HCT116 (cell line): ENCODE data around the gene PCTP. TPM values are rescaled to one million over a fixed set of nuclear protein-coding genes. Genes with fewer than 3 reads are reported as not detected.
A peak's percentile ranks its signal among the peaks of the same experiment; 100 is the strongest.

ENCODE experiments used
- ATAC-seq: fragments of 200-7000 bp; cut with Tn5 transposase; 2 replicates; pipeline ENCODE4 v1.9.1; 2020; ENCODE audit warnings: mild to moderate bottlenecking, moderate library complexity
- BruUV-seq: library from RNA; stranded (reverse); fragments of 400-500 nt; replicated peaks from 2 replicates; lab custom pipeline; 2021; lab: Mats Ljungman, UMichigan
- CTCF ChIA-PET: fragments of 300-600 bp; sonication (Branson Sonifier 250); formaldehyde crosslinking; loops from one replicate; lab custom pipeline; 2021; ENCODE audit warnings: antibody characterized with exemption; lab: Charles Lee
- POLR2A ChIA-PET: fragments of 300-600, 350-600 bp; sonication (Branson Sonifier 250); formaldehyde crosslinking; loops from one replicate; lab custom pipeline; 2021; ENCODE audit warnings: antibody characterized with exemption; lab: Charles Lee
- RAD21 ChIA-PET, 2 experiments: fragments of 300-600 bp; sonication (Branson Sonifier 250); formaldehyde crosslinking; loops; one replicate each; lab custom pipeline; 2023; ENCODE audit warnings: low total read pairs in 2 of 2; ENCODE audit not compliant: uncharacterized antibody in 2 of 2, unreplicated experiment in 2 of 2, low non-redundant PET in 1 of 2; lab: Charles Lee
- DNase-seq: peaks from one replicate; pipeline ENCODE4 v3.0.0-alpha.2; 2010; ENCODE audit warnings: low read depth, low spot score
- H2AFZ ChIP-seq: fragments of 200-600 bp; shearing (Covaris generic), sonication (generic); 2 replicates; pipeline ENCODE4 v1.6.1; 2017; ENCODE audit warnings: low read depth, mixed run types, mixed read lengths, antibody characterized with exemption, low read length; ENCODE audit not compliant: poor library complexity, severe bottlenecking
- H3K27ac ChIP-seq: 2 replicates; pipeline ENCODE4 v1.5.1; 2012; ENCODE audit warnings: low read depth, low read length
- H3K27me3 ChIP-seq: fragments of 200-600 bp; sonication (generic); 2 replicates; pipeline ENCODE4 v1.6.1; 2016; ENCODE audit warnings: mixed run types, low read length, mixed read lengths; ENCODE audit not compliant: insufficient read depth
- H3K36me3 ChIP-seq, 2 experiments: fragments of 200-500 bp in 1 of 2; fragments of 200-600 bp in 1 of 2; sonication (Bioruptor generic) in 1 of 2; sonication (generic) in 1 of 2; 2 replicates each; pipeline versions ENCODE4 v1.5.1 to v1.6.1; 2014 to 2016; ENCODE audit warnings: low read length in 2 of 2, inconsistent platforms in 1 of 2, mixed read lengths in 1 of 2, mixed run types in 1 of 2; ENCODE audit not compliant: insufficient read depth in 2 of 2, control insufficient read depth in 1 of 2
- H3K4me1 ChIP-seq, 2 experiments: fragments of 200-600 bp in 1 of 2; sonication (generic) in 1 of 2; 2 replicates each; pipeline versions ENCODE4 v1.5.1 to v1.6.1; 2012 to 2017; ENCODE audit warnings: low read length in 2 of 2, inconsistent platforms in 1 of 2, mild to moderate bottlenecking in 1 of 2, mixed read lengths in 1 of 2, mixed run types in 1 of 2, moderate library complexity in 1 of 2; ENCODE audit not compliant: insufficient read depth in 2 of 2, control insufficient read depth in 1 of 2
- H3K4me2 ChIP-seq: fragments of 200-600 bp; sonication (generic); 2 replicates; pipeline ENCODE4 v1.6.1; 2017; ENCODE audit warnings: mixed run types, low read length, mixed read lengths
- H3K4me3 ChIP-seq, 2 experiments: fragments of 200-600 bp in 1 of 2; sonication (generic) in 1 of 2; replicated peaks in 1 of 2; 2 replicates each; pipeline ENCODE4 v1.5.1; 2011 to 2016; ENCODE audit warnings: low read length in 2 of 2, control low read depth in 1 of 2, low read depth in 1 of 2, mild to moderate bottlenecking in 1 of 2, mixed read lengths in 1 of 2, mixed run types in 1 of 2
- H3K79me2 ChIP-seq: fragments of 200-600 bp; sonication (generic); 2 replicates; pipeline ENCODE4 v1.6.1; 2017; ENCODE audit warnings: mild to moderate bottlenecking, mixed run types, low read length, moderate library complexity, mixed read lengths; ENCODE audit not compliant: insufficient read depth
- H3K9ac ChIP-seq: fragments of 200-600 bp; sonication (generic); 2 replicates; pipeline ENCODE4 v1.6.1; 2016; ENCODE audit warnings: low read length, mixed read lengths
- H3K9me2 ChIP-seq: fragments of 200-600 bp; sonication (generic), shearing (Covaris generic); 2 replicates; pipeline ENCODE4 v1.6.1; 2017; ENCODE audit warnings: mixed run types, mild to moderate bottlenecking, moderate library complexity; ENCODE audit not compliant: insufficient read depth
- H3K9me3 ChIP-seq, 2 experiments: fragments of 200-500 bp in 1 of 2; fragments of 200-600 bp in 1 of 2; sonication (Bioruptor generic) in 1 of 2; sonication (generic) in 1 of 2; 2 replicates each; pipeline ENCODE4 v1.6.1; 2014 to 2017; ENCODE audit warnings: low read length in 2 of 2, mixed read lengths in 2 of 2, inconsistent platforms in 1 of 2, low read depth in 1 of 2, mild to moderate bottlenecking in 1 of 2, mixed run types in 1 of 2, moderate library complexity in 1 of 2; ENCODE audit not compliant: control insufficient read depth in 1 of 2, insufficient read depth in 1 of 2
- H4K20me1 ChIP-seq: fragments of 200-600 bp; sonication (generic), shearing (Covaris generic); 2 replicates; pipeline ENCODE4 v1.6.1; 2017; ENCODE audit warnings: mixed run types, mild to moderate bottlenecking, moderate library complexity; ENCODE audit not compliant: insufficient read depth
- CEBPB ChIP-seq: IDR thresholded peaks from 2 replicates; pipeline ENCODE4 v1.6.1; 2012; ENCODE audit warnings: low read depth
- ELF1 ChIP-seq: IDR thresholded peaks from 2 replicates; pipeline ENCODE4 v1.6.1; 2012; ENCODE audit warnings: low read depth, borderline replicate concordance
- JUND ChIP-seq: IDR thresholded peaks from 2 replicates; pipeline ENCODE4 v1.6.1; 2012
- POLR2AphosphoS5 ChIP-seq: IDR thresholded peaks from 2 replicates; pipeline ENCODE4 v1.6.1; 2011; ENCODE audit warnings: mild to moderate bottlenecking, low read depth, low read length, moderate library complexity
- RAD21 ChIP-seq: IDR thresholded peaks from 2 replicates; pipeline ENCODE4 v1.6.1; 2012; ENCODE audit warnings: low read depth, mild to moderate bottlenecking
- intact Hi-C: fragments of 100-400 bp; cut with micrococcal nuclease; formaldehyde crosslinking; loops from 2 replicates; pipeline ENCODE4 v1.10.0; 2022
- total RNA-seq: library from RNA; stranded (reverse); gene quantifications from one replicate; pipeline ENCODE4 v1.2.1, GENCODE V29; 2021; ENCODE audit not compliant: unreplicated experiment
- TF ChIP-seq, protein P1 (sequence below), 3 experiments: fragments of 200-600 bp in 1 of 3; sonication (generic) in 1 of 3; IDR thresholded peaks in 2 of 3; conservative IDR thresholded peaks in 1 of 3; 2 replicates each; pipeline ENCODE4 v1.5.1; 2012 to 2017; ENCODE audit warnings: low read depth in 2 of 3, low read length in 2 of 3, antibody characterized with exemption in 1 of 3, borderline replicate concordance in 1 of 3, control low read depth in 1 of 3, mild to moderate bottlenecking in 1 of 3, mixed read lengths in 1 of 3, mixed run types in 1 of 3, moderate library complexity in 1 of 3; ENCODE audit not compliant: insufficient read depth in 1 of 3
- TF ChIP-seq, protein P2 (sequence below): IDR thresholded peaks from 2 replicates; pipeline ENCODE4 v1.6.1; 2011; ENCODE audit warnings: mild to moderate bottlenecking, low read length, moderate library complexity; ENCODE audit not compliant: insufficient replicate concordance; ENCODE audit errors: extremely low read depth

PCTP gene
- total RNA-seq, 1 experiment from 2014 or later: 16.3 TPM

GRCh38 chr17:55735731-55736405, 15.0 kb upstream of the PCTP start:
- intact Hi-C loops: no loop called here
- DNase-seq: peak; percentile 49
- Histone ChIP-seq H3K4me2 (no peak overlapping the region), H3K27me3 (peaks cover 20% of the 10 kb centered on the region; the same call in 1 of the 2 replicates), H3K4me3 (no peak overlapping the region), H2AFZ (peak overlapping the region; percentile 72), H3K4me1 (peaks cover 0 to 7% of the 10 kb centered on the region in 2 experiments; a peak in 1 of 4 replicates), H3K79me2 (no peaks in the 10 kb centered on the region), H3K27ac (no peak overlapping the region), H3K9me3 (no peaks in the 10 kb centered on the region), H4K20me1 (no peaks in the 10 kb centered on the region), H3K9me2 (no peaks in the 10 kb centered on the region), H3K36me3 (no peaks in the 10 kb centered on the region), H3K9ac (no peak overlapping the region)
- CTCF ChIA-PET: interaction anchor here (0.6 to 4.2 kb wide), 13 partner anchors 7 to 980 kb away, joined by 3 to 58 read pairs (median 4); partner anchors contain the start of genes PCTP and TMEM100
- RAD21 ChIA-PET: no interaction called here
- POLR2A ChIA-PET: interaction anchor here (1.1 to 2.0 kb wide), 2 partner anchors 15 kb away, joined by 3 to 8 read pairs; partner anchors contain the start of gene PCTP
- ATAC-seq: peak; percentile 86
- BruUV-seq: no TSS peak
- TF ChIP-seq ELF1: peak; percentile 34; the same call in 1 of the 2 replicates
- TF ChIP-seq, protein P1, sequence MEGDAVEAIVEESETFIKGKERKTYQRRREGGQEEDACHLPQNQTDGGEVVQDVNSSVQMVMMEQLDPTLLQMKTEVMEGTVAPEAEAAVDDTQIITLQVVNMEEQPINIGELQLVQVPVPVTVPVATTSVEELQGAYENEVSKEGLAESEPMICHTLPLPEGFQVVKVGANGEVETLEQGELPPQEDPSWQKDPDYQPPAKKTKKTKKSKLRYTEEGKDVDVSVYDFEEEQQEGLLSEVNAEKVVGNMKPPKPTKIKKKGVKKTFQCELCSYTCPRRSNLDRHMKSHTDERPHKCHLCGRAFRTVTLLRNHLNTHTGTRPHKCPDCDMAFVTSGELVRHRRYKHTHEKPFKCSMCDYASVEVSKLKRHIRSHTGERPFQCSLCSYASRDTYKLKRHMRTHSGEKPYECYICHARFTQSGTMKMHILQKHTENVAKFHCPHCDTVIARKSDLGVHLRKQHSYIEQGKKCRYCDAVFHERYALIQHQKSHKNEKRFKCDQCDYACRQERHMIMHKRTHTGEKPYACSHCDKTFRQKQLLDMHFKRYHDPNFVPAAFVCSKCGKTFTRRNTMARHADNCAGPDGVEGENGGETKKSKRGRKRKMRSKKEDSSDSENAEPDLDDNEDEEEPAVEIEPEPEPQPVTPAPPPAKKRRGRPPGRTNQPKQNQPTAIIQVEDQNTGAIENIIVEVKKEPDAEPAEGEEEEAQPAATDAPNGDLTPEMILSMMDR (IDR thresholded peaks at IDR 0.05 in 2 of 3, conservative IDR thresholded peaks at IDR 0.05 in 1 of 3; ENCODE audit: borderline replicate concordance in 1 of 3, insufficient read depth in 1 of 3, low read depth in 2 of 3, low read length in 2 of 3): peak; percentile 62 to 97 (median 80); a peak in 5 of 6 replicates
- no peak for TF ChIP-seq JUND
- TF ChIP-seq RAD21: peak; percentile 46

DNA sequence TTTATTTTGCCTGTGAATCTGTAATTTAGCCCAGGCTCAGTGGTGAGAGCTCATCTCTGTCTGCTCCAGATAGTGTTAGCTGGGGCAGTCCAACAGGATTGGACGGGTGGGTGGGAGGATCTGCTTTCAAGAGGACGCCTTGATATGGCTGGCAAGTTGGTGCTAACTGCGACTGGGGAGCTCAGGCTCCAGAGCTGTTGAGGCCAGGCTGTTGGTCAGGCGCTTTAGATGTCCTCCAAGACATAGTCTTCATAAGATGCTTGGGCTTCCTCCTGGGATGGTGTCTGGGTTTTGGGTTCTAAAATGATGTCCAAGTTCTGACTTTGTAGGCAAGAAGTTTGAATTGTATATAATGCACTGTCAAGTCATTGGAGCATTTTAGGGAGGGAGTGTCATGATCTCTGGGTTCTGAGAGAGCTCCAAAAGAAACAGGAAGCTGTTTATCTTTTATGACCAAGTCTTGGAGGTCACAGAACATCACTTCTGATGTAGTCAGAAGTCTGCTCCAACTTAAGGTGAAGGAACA, 12.8 kb upstream of the PCTP start:
- DNase-seq (no peak), ATAC-seq (no peak)
- Histone ChIP-seq H3K4me1 (peaks cover 5 to 12% of the 10 kb centered on the region in 2 experiments; a peak in 3 of 4 replicates), H2AFZ (no peak overlapping the region), H3K9ac (no peak overlapping the region), H3K4me2 (no peak overlapping the region), H3K79me2 (no peaks in the 10 kb centered on the region), H3K36me3 (no peaks in the 10 kb centered on the region), H3K9me2 (no peaks in the 10 kb centered on the region), H4K20me1 (no peaks in the 10 kb centered on the region), H3K27ac (no peak overlapping the region), H3K9me3 (no peaks in the 10 kb centered on the region), H3K27me3 (no peaks in the 10 kb centered on the region), H3K4me3 (no peak overlapping the region)
- TF ChIP-seq, protein P2, sequence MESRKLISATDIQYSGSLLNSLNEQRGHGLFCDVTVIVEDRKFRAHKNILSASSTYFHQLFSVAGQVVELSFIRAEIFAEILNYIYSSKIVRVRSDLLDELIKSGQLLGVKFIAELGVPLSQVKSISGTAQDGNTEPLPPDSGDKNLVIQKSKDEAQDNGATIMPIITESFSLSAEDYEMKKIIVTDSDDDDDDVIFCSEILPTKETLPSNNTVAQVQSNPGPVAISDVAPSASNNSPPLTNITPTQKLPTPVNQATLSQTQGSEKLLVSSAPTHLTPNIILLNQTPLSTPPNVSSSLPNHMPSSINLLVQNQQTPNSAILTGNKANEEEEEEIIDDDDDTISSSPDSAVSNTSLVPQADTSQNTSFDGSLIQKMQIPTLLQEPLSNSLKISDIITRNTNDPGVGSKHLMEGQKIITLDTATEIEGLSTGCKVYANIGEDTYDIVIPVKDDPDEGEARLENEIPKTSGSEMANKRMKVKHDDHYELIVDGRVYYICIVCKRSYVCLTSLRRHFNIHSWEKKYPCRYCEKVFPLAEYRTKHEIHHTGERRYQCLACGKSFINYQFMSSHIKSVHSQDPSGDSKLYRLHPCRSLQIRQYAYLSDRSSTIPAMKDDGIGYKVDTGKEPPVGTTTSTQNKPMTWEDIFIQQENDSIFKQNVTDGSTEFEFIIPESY: no peak
- no peak for TF ChIP-seq CEBPB
- no peak for TF ChIP-seq POLR2AphosphoS5
- ChIA-PET CTCF (interaction anchor here (1.4 to 1.7 kb wide), 2 partner anchors 13 to 32 kb away, joined by 3 to 4 read pairs; partner anchors contain the start of gene PCTP), RAD21 (interaction anchor here in 1 of 2 experiments (0.5 kb wide), 1 partner anchor 13 kb away, joined by 5 read pairs; no protein-coding TSS in a partner anchor), POLR2A (interaction anchor here (1.0 kb wide), 1 partner anchor 13 kb away, joined by 3 read pairs; the partner anchor contains the start of gene PCTP)
- no TSS peak for BruUV-seq
- intact Hi-C loops: no loop called here
